CD4-positive, CD25-positive, alpha-beta regulatory T cell (primary cell): ENCODE data around the gene TMEM214. TPM values are rescaled to one million over a fixed set of nuclear protein-coding genes. Genes with fewer than 3 reads are reported as not detected.

ENCODE experiments used
- ATAC-seq, 2 donors: fragments of 150-1000 bp; cut with Tn5 transposase; one replicate each; pipeline ENCODE4 v1.10.0; 2021; ENCODE audit warnings: low read depth in 2 of 2, moderate number of reproducible peaks in 2 of 2, moderate library complexity in 1 of 2
- DNase-seq, 3 donors: peaks; one replicate each; pipeline versions ENCODE4 v3.0.0 to v3.0.0-alpha.2; 2012 to 2022; ENCODE audit warnings: mixed read lengths in 1 of 3
- H3K27ac ChIP-seq: one replicate; pipeline ENCODE4 v1.7.0; 2013; ENCODE audit warnings: mild to moderate bottlenecking, low read length; ENCODE audit not compliant: insufficient read depth, poor library complexity, severe bottlenecking
- H3K27me3 ChIP-seq: one replicate; pipeline ENCODE4 v1.7.0; 2013; ENCODE audit warnings: low read length; ENCODE audit not compliant: control insufficient read depth, insufficient read depth
- H3K36me3 ChIP-seq: one replicate; pipeline ENCODE4 v1.7.0; 2013; ENCODE audit warnings: mild to moderate bottlenecking, low read length, moderate library complexity; ENCODE audit not compliant: control insufficient read depth, insufficient read depth
- H3K4me1 ChIP-seq: 2 replicates; pipeline ENCODE4 v1.7.0; 2013; ENCODE audit warnings: mild to moderate bottlenecking, low read length; ENCODE audit not compliant: insufficient read depth, control insufficient read depth, poor library complexity, severe bottlenecking
- H3K4me3 ChIP-seq: one replicate; pipeline ENCODE4 v1.7.0; 2013; ENCODE audit warnings: low read depth, mild to moderate bottlenecking, low read length, moderate library complexity
- H3K9me3 ChIP-seq, 2 experiments: 1 replicate in 1 of 2; 2 replicates in 1 of 2; pipeline ENCODE4 v1.7.0; 2013; ENCODE audit warnings: low read length in 2 of 2, mild to moderate bottlenecking in 1 of 2, moderate library complexity in 1 of 2; ENCODE audit not compliant: control insufficient read depth in 2 of 2
- H3K27ac Mint-ChIP-seq, 3 donors: one replicate each; pipeline ENCODE4 v1.8.0; 2020 to 2022; ENCODE audit warnings: mild to moderate bottlenecking in 3 of 3, mixed read lengths in 3 of 3, moderate library complexity in 2 of 3
- H3K27me3 Mint-ChIP-seq: one replicate; pipeline ENCODE4 v1.8.0; 2022; ENCODE audit warnings: mild to moderate bottlenecking, mixed read lengths
- H3K36me3 Mint-ChIP-seq: one replicate; pipeline ENCODE4 v1.8.0; 2020; ENCODE audit warnings: mixed read lengths
- H3K4me1 Mint-ChIP-seq, 4 donors: one replicate each; pipeline ENCODE4 v1.8.0; 2020 to 2022; ENCODE audit warnings: mixed read lengths in 4 of 4, mild to moderate bottlenecking in 1 of 4
- H3K4me3 Mint-ChIP-seq, 4 donors: one replicate each; pipeline ENCODE4 v1.8.0; 2020 to 2022; ENCODE audit warnings: mild to moderate bottlenecking in 4 of 4, mixed read lengths in 4 of 4, moderate library complexity in 3 of 4
- H3K9me3 Mint-ChIP-seq, 7 donors: one replicate each; pipeline ENCODE4 v1.8.0; 2020 to 2022; ENCODE audit warnings: mixed read lengths in 7 of 7, mild to moderate bottlenecking in 3 of 7, moderate library complexity in 2 of 7
- polyA plus RNA-seq, 4 donors: library from polyadenylated mRNA; unstranded; fragments of 300-500 nt; fragmentation: Illumina TruSeq; gene quantifications; one replicate each; pipeline ENCODE4 v1.2.3, GENCODE V29; 2021
- total RNA-seq: library from RNA; stranded (reverse); gene quantifications from one replicate; pipeline ENCODE4 v1.2.3, GENCODE V29; 2022

TMEM214 gene
- total and polyA plus RNA-seq, 5 donors from 2014 or later = 17.6 to 43.3 (median 20.3) TPM

DNA sequence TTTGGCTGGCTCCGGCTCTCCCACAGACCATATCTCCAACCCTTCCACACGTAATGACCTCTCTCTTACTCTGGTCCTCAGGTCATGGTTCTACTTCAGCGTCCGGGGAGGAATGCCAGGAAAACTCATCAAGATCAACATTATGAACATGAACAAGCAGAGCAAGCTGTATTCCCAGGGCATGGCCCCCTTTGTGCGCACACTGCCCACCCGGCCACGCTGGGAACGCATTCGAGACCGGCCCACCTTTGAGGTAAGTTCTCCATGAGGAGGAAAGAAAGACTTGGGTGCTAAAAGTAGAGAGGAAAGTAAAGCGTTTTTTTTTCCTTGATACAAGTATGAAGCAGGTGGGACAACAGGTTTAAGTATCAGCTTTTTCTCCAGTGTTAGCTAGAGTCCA, 20.6 kb downstream of the TMEM214 start:
- H3K4me1 Mint-ChIP-seq = peaks cover 11 to 25% (median 18%) of the 10 kb centered on the region in 4 donors
- Histone ChIP-seq H3K4me3 (no peak overlapping the region), H3K4me1 (peaks cover 14% of the 10 kb centered on the region), H3K27ac (no peak overlapping the region), H3K27me3 (no peaks in the 10 kb centered on the region), H3K36me3 (peaks cover 23% of the 10 kb centered on the region), H3K9me3 (no peaks in the 10 kb centered on the region)
- peak overlapping the region in 1 of 3 donors; percentile 77 for H3K27ac Mint-ChIP-seq
- H3K9me3 Mint-ChIP-seq = peaks cover 0 to 9% (median 3%) of the 10 kb centered on the region in 7 donors
- peaks cover 19% of the 10 kb centered on the region for H3K27me3 Mint-ChIP-seq
- ATAC-seq = no peak
- H3K4me3 Mint-ChIP-seq = peak overlapping the region; percentile 52 to 99 (median 91)
- peaks cover 11% of the 10 kb centered on the region for H3K36me3 Mint-ChIP-seq
- no peak for DNase-seq

DNA sequence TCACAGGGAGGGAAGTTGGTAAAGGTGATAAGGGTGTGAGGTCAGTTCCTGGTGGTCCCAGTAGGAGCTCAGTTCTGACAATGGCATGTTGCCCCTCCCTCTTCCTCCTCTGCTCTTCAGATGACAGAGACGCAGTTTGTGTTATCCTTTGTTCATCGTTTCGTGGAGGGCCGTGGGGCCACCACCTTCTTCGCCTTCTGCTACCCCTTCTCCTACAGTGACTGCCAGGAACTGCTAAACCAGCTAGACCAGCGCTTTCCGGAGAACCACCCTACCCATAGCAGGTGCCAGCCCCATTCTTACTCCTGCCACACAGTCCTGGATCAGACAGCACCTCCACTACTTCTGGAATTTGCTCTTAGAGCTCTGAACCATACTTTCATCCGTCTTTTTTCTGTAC, 21.0 kb downstream of the TMEM214 start:
- Mint-ChIP-seq H3K9me3 (peaks cover 0 to 9% (median 3%) of the 10 kb centered on the region in 7 donors), H3K4me3 (peak overlapping the region in 2 of 4 donors; percentile 15 to 99), H3K27ac (no peak overlapping the region), H3K27me3 (peaks cover 16% of the 10 kb centered on the region), H3K4me1 (peaks cover 11 to 25% (median 18%) of the 10 kb centered on the region in 4 donors), H3K36me3 (peaks cover 11% of the 10 kb centered on the region)
- Histone ChIP-seq H3K9me3 (no peaks in the 10 kb centered on the region), H3K27me3 (no peaks in the 10 kb centered on the region), H3K36me3 (peaks cover 23% of the 10 kb centered on the region), H3K4me1 (peaks cover 14% of the 10 kb centered on the region), H3K4me3 (no peak overlapping the region), H3K27ac (no peak overlapping the region)
- ATAC-seq (no peak), DNase-seq (no peak)

GRCh38 chr2:27054721-27055120, 22.0 kb downstream of the TMEM214 start:
- ATAC-seq (no peak), DNase-seq (no peak)
- no peaks in the 10 kb centered on the region for H3K9me3 ChIP-seq
- peaks cover 0 to 9% (median 3%) of the 10 kb centered on the region in 7 donors for H3K9me3 Mint-ChIP-seq
- no peak overlapping the region for H3K27ac Mint-ChIP-seq
- peaks cover 11 to 19% (median 15%) of the 10 kb centered on the region in 4 donors for H3K4me1 Mint-ChIP-seq
- H3K4me3 Mint-ChIP-seq = no peak overlapping the region
- H3K4me1 ChIP-seq = peaks cover 9% of the 10 kb centered on the region
- peaks cover 11% of the 10 kb centered on the region for H3K36me3 Mint-ChIP-seq
- no peaks in the 10 kb centered on the region for H3K27me3 ChIP-seq
- H3K36me3 ChIP-seq = peaks cover 23% of the 10 kb centered on the region
- no peak overlapping the region for H3K4me3 ChIP-seq
- H3K27ac ChIP-seq = no peak overlapping the region
- H3K27me3 Mint-ChIP-seq = peaks cover 16% of the 10 kb centered on the region

GRCh38 chr2:27057184-27057583, 24.4 kb downstream of the TMEM214 start:
- Mint-ChIP-seq H3K27me3 (no peaks in the 10 kb centered on the region), H3K36me3 (peaks cover 6% of the 10 kb centered on the region), H3K4me3 (no peak overlapping the region), H3K9me3 (no peaks in the 10 kb centered on the region), H3K4me1 (peaks cover 0 to 7% (median 4%) of the 10 kb centered on the region in 4 donors), H3K27ac (no peak overlapping the region)
- peaks cover 3% of the 10 kb centered on the region for H3K4me1 ChIP-seq
- no peaks in the 10 kb centered on the region for H3K27me3 ChIP-seq
- peaks cover 28% of the 10 kb centered on the region for H3K36me3 ChIP-seq
- no peak for DNase-seq
- ATAC-seq = no peak
- no peak overlapping the region for H3K27ac ChIP-seq
- no peak overlapping the region for H3K4me3 ChIP-seq
- H3K9me3 ChIP-seq = no peaks in the 10 kb centered on the region

DNA sequence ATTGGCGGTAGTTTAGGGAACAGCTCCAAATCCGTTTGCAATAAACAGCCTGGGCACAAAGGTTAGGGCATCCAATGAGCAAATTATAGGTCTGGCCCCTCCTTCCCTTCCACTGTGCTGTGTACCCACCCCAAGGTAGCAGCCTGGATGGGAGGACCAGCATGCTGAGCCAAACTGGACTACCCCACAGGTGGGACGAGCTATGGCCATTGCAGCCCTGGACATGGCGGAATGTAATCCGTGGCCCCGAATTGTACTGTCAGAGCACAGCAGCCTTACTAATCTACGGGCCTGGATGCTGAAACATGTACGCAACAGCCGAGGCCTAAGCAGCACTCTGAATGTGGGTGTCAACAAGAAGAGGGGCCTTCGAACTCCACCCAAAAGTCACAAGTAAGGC, 25.4 kb downstream of the TMEM214 start:
- no peaks in the 10 kb centered on the region for H3K27me3 Mint-ChIP-seq
- H3K4me3 Mint-ChIP-seq = no peak overlapping the region
- peaks cover 13% of the 10 kb centered on the region for H3K36me3 Mint-ChIP-seq
- Histone ChIP-seq H3K9me3 (no peaks in the 10 kb centered on the region), H3K27me3 (no peaks in the 10 kb centered on the region), H3K4me3 (no peak overlapping the region), H3K27ac (no peak overlapping the region), H3K36me3 (peaks cover 34% of the 10 kb centered on the region), H3K4me1 (no peaks in the 10 kb centered on the region)
- H3K9me3 Mint-ChIP-seq = no peaks in the 10 kb centered on the region
- peak overlapping the region in 1 of 3 donors; percentile 32 for H3K27ac Mint-ChIP-seq
- peaks cover 0 to 11% (median 8%) of the 10 kb centered on the region in 4 donors for H3K4me1 Mint-ChIP-seq
- DNase-seq = no peak
- no peak for ATAC-seq

DNA sequence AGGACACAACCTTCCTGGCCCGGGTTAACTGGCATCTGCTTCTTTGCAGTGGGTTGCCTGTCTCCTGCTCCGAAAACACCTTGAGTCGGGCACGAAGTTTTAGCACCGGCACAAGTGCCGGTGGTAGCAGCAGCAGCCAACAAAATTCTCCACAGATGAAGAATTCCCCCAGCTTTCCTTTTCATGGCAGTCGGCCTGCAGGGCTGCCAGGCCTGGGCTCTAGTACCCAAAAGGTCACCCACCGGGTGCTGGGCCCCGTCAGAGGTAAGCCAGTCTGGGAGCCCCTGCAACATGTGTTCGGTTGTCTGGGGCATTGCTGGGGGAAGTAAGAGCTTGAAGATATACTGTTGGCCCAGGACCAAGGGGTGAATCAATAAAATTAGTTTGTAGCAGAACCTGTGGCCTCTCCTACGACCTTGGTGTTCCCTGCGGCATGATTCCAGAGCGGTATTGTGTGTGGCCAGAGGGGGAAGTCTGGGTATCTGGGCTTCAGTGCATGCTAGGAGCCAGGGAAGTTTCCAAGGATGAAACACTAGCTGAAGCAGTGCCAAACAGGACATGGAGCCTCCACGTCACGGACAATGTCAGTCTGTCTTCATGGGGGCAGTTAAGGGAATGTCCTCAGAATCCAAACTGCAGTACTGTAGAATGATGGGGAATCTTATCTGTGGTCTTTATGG, 26.5 kb downstream of the TMEM214 start:
- no peak for DNase-seq
- Mint-ChIP-seq H3K36me3 (peaks cover 13% of the 10 kb centered on the region), H3K4me3 (no peak overlapping the region), H3K4me1 (peaks cover 0 to 11% (median 10%) of the 10 kb centered on the region in 4 donors), H3K9me3 (no peaks in the 10 kb centered on the region), H3K27me3 (no peaks in the 10 kb centered on the region), H3K27ac (no peak overlapping the region)
- Histone ChIP-seq H3K36me3 (peaks cover 32% of the 10 kb centered on the region), H3K9me3 (no peaks in the 10 kb centered on the region), H3K4me3 (no peak overlapping the region), H3K27ac (no peak overlapping the region), H3K27me3 (no peaks in the 10 kb centered on the region), H3K4me1 (no peaks in the 10 kb centered on the region)
- no peak for ATAC-seq

DNA sequence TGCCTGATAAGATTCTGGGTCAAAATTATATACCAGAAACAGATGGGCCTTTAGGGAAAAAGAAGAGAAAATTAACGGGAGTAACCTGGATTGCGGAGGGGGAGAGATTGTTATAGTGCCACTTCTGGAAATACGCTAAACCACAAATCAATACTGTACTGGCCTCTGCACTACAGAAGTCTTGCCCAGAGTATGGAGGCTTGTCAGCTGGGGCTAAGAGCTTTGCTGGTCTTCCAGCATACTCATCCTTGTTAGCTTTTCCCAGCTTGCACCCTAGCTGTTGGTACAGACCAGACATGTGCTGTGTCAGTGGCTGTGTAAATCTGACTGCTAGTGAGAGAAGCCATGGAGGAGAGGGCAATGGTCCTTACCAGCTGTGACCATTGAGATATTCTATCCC, 27.6 kb downstream of the TMEM214 start:
- no peak overlapping the region for H3K4me3 ChIP-seq
- H3K27ac ChIP-seq = no peak overlapping the region
- peaks cover 32% of the 10 kb centered on the region for H3K36me3 ChIP-seq
- Mint-ChIP-seq H3K27me3 (no peaks in the 10 kb centered on the region), H3K9me3 (no peaks in the 10 kb centered on the region), H3K4me3 (no peak overlapping the region), H3K36me3 (peaks cover 12% of the 10 kb centered on the region), H3K4me1 (peaks cover 0 to 15% (median 10%) of the 10 kb centered on the region in 4 donors), H3K27ac (no peak overlapping the region)
- no peaks in the 10 kb centered on the region for H3K9me3 ChIP-seq
- H3K4me1 ChIP-seq = no peaks in the 10 kb centered on the region
- H3K27me3 ChIP-seq = no peaks in the 10 kb centered on the region
- ATAC-seq (no peak), DNase-seq (no peak)

DNA sequence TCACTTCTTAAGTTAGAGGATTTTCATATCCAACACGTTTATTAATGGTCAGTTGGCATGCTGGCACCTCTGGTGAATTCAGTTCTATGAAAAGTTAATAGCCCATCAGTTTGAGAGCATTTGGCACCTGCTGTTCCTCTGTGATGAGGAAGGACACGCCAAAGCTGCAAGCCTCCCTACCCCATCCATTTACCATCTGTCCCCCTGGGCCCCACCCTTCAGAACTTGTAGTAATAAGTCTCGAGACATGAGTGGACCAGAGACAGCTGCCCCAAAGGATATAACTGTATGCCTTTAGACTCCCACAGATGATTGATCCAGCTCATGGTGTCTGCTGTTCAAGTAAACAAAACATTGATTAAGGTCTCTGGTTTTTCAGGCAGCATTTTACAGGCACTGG, 32.4 kb downstream of the TMEM214 start:
- Mint-ChIP-seq H3K27me3 (no peaks in the 10 kb centered on the region), H3K36me3 (peaks cover 36% of the 10 kb centered on the region), H3K4me3 (peak overlapping the region in 1 of 4 donors; percentile 12), H3K9me3 (no peaks in the 10 kb centered on the region), H3K4me1 (peaks cover 0 to 59% (median 37%) of the 10 kb centered on the region in 4 donors), H3K27ac (no peak overlapping the region)
- Histone ChIP-seq H3K9me3 (no peaks in the 10 kb centered on the region), H3K27ac (no peak overlapping the region), H3K36me3 (peaks cover 39% of the 10 kb centered on the region), H3K4me1 (peaks cover 15% of the 10 kb centered on the region), H3K27me3 (no peaks in the 10 kb centered on the region), H3K4me3 (no peak overlapping the region)
- ATAC-seq (no peak), DNase-seq (no peak)
